GM12872 (cell line): ENCODE data around the gene OR52A1.

ENCODE experiments used
- CTCF ChIP-seq: IDR thresholded peaks from 3 replicates; pipeline ENCODE4 v1.5.1; 2011; ENCODE audit warnings: low read depth, mild to moderate bottlenecking, low read length, moderate library complexity; ENCODE audit not compliant: insufficient read depth

Gene OR52A1

GRCh38 chr11:5123802-5124521 lies 30.6 kb downstream of the OR52A1 start:
- peak; percentile 79 for TF ChIP-seq CTCF

DNA sequence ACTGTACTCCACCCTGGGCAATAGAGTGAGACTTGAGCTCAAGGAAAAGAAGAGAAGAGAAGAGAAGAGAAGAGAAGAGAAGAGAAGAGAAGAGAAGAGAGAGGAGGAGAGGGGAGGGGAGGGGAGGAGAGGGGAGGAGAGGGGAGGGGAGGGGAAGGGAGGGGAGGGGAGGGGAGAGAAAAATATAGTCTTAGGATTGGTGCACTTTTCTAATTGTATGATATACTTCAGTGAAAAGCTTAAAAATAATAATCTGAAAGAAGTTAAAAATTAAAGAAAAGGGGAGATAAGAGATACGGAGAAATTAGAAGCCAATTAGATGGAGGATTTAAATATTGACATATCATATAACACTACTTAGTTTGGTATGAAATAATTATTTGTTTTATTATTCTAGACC lies 35.7 kb downstream of the OR52A1 start:
- no peak for TF ChIP-seq CTCF

- TF ChIP-seq CTCF: no peak
Measured at GRCh38 chr11:5117588-5117987, 37.0 kb downstream of the OR52A1 start.

- TF ChIP-seq CTCF: no peak
Measured at GRCh38 chr11:5115339-5115738, 39.2 kb downstream of the OR52A1 start.

DNA sequence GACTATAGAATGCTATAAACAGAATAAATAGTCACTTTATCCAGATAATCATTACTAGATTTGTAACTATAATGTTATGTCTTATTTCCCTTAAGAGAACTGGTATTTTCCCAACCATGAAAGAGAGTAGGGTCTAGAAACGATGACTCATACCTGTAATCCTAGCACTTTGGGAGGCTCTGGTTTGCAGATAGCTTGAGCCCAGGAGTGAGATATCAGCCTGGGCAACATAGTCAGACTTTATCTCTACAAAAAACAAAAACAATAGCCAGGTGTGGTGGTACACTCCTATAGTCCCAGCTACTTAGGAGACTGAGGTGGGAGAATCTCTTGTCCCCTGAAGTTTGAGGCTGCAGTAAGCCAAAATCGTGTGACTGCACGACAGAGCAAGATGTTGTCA lies 47.3 kb downstream of the OR52A1 start:
- TF ChIP-seq CTCF: no peak

DNA sequence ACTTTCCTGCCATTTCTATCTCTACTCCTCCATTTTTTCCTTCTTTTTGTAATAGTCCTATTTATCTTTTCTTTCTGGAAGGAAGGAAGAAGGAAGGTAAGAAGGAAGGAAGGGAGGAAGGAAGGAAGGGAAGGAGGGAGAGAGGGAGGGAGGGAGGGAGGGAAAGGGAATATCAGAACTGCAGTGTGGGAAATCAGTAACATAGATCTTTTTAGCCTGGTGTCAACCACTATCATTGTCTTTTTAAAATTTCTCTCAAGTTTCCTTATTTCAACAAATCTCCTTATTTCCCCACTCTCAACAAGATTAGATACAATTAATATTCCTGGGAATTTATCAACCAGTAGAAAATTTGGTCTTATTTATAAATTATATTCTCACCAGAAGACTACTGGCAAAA lies 51.5 kb downstream of the OR52A1 start:
- TF ChIP-seq CTCF: no peak

GRCh38 chr11:5102246-5102645 lies 52.3 kb downstream of the OR52A1 start:
- TF ChIP-seq CTCF: no peak
